ENCODE data around the gene ACTA1.
"Not testable (repeated sequence)": the region's sequence is repeated elsewhere in the genome, so short reads cannot be mapped to it uniquely, and the experiment has no call there.

ACTA1 gene

GRCh38 chr1:229434005-229434640 lies at the start of gene ACTA1:
ACTA1 (minus strand) TSS chr1:229434094; CDS start chr1:229433115, 979 bp downstream.
- no peak for DNase-seq (ENCODE audit: low read depth)

GRCh38 chr1:229482511-229482910 lies 48.6 kb upstream of the ACTA1 start:
- DNase-seq (ENCODE audit: low read depth): no peak

- no peak for DNase-seq (ENCODE audit: low read depth)
These were observed 46.6 kb upstream of the ACTA1 start for GRCh38 chr1:229480495-229480894.

- no peak for DNase-seq (ENCODE audit: low read depth)
These were observed 45.9 kb upstream of the ACTA1 start for GRCh38 chr1:229479660-229480399.

- DNase-seq (ENCODE audit: low read depth): no peak
These were observed 45.0 kb upstream of the ACTA1 start for GRCh38 chr1:229478852-229479251.

- not testable (repeated sequence) for DNase-seq (ENCODE audit: low read depth)
These were observed 42.0 kb upstream of the ACTA1 start for GRCh38 chr1:229475859-229476258.

GRCh38 chr1:229474509-229474908 lies 40.6 kb upstream of the ACTA1 start:
- no peak for DNase-seq (ENCODE audit: low read depth)

GRCh38 chr1:229471175-229471574 lies 37.3 kb upstream of the ACTA1 start:
- DNase-seq (ENCODE audit: low read depth): no peak

GRCh38 chr1:229470406-229471043 lies 36.6 kb upstream of the ACTA1 start:
- no peak for DNase-seq (ENCODE audit: low read depth)

GRCh38 chr1:229466887-229467286 lies 33.0 kb upstream of the ACTA1 start:
- DNase-seq (ENCODE audit: low read depth): no peak

- DNase-seq (ENCODE audit: low read depth): no peak
These were observed 30.8 kb upstream of the ACTA1 start for GRCh38 chr1:229464672-229465071.

- no peak for DNase-seq (ENCODE audit: low read depth)
These were observed 27.3 kb upstream of the ACTA1 start for GRCh38 chr1:229461032-229461668.

GRCh38 chr1:229459815-229460214 lies 25.9 kb upstream of the ACTA1 start:
- DNase-seq (ENCODE audit: low read depth): no peak

GRCh38 chr1:229457436-229457835 lies 23.5 kb upstream of the ACTA1 start:
- no peak for DNase-seq (ENCODE audit: low read depth)

GRCh38 chr1:229456016-229456415 lies 22.1 kb upstream of the ACTA1 start:
- no peak for DNase-seq (ENCODE audit: low read depth)

- no peak for DNase-seq (ENCODE audit: low read depth)
These were observed 20.2 kb upstream of the ACTA1 start for GRCh38 chr1:229454056-229454455.

GRCh38 chr1:229452956-229453801 lies 19.3 kb upstream of the ACTA1 start:
- DNase-seq (ENCODE audit: low read depth): no peak

- DNase-seq (ENCODE audit: low read depth): no peak
These were observed 15.0 kb upstream of the ACTA1 start for GRCh38 chr1:229448845-229449244.

- DNase-seq (ENCODE audit: low read depth): no peak
These were observed 14.5 kb upstream of the ACTA1 start for GRCh38 chr1:229448354-229448753.

GRCh38 chr1:229447809-229448252 lies 13.9 kb upstream of the ACTA1 start:
- DNase-seq (ENCODE audit: low read depth): no peak

GRCh38 chr1:229445828-229446227 lies 11.9 kb upstream of the ACTA1 start:
- DNase-seq (ENCODE audit: low read depth): no peak

Data from non-pigmented ciliary epithelial cell (primary cell).